Measurements from ENCODE around the gene C3orf52. TPM values are rescaled to one million over a fixed set of nuclear protein-coding genes. Genes with fewer than 3 reads are reported as not detected.

C3orf52 gene
- total RNA-seq, 2 donors from 2014 or later: 0.41 to 1.5 TPM

DNA sequence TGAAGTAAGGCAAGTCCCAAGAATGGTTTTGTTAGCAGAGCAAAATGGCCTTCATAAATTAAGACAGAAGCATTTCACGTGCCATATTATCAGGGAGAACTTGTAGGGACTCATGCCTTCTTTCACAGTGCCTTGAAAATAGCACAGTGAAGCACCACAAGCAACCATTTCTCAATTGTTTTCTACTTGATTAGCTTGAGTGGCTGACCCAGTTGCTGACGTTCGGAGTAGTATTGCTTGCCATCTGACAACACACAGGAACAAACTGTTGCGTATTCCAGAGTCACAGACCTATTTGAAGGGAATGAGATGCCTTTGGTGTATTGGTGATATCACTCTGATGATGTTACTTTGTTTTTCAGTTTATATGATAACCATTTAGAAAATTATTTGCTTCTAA is 3.0 kb upstream of the C3orf52 start:
- intact Hi-C loops (cut with DNase I): no loop called here
- no peak for ATAC-seq
- no peak for DNase-seq

DNA sequence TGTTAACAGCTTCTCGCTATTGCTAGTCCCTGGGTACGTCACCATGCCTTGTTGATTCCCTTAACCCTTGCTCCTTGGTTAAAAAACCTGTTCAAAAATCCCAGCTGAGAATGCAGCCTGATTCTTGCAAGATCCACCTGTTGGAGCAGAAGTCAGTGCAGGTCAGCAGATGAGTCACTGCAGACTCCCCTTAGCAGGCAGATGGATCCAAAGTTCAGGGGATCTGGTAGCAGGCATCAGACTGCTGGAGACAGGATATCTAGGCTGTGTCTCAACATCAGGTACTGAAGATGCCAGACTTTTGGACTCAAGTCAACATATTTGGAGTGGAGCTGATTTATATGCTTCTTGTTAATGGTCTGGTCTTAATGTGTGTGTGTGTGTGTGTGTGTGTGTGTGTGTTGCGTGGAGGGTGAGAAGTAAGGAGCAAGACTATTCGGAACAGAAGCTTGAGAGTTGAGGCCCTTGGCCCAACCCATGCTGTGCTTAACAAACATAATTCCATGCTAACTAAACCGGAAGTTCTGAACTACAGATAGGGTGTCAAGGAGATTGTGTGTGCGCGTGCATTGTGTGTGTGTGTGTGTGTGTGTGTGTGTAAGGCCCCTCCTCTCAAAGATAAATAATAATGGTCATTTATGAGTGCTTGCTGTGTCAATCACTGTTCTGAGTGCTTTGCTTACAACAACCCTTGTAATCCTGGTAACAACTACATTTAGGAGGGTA is 1.0 kb upstream of the C3orf52 start:
- no peak for DNase-seq
- peak in 1 of 2 donors; percentile 21 for ATAC-seq
- intact Hi-C loops (cut with DNase I): no loop called here

DNA sequence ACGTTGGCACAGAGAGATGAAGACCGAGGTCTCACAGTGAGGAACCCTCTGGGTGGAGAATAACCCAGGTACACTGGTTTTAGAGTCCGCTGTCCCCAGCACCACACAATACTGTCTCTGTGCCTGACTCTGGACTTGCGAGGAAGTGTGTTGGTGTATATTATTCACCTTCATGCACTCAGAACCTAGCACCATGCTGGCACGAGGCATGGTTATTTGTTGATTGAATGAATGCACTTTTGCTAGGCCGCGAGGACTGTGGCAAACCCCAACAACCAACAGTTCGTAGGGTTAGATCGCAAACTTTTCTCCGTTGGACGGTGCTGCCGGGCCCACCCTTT is 484 bp upstream of the C3orf52 start:
- intact Hi-C loops (cut with DNase I): no loop called here
- ATAC-seq: peak in 1 of 2 donors; percentile 2

DNA sequence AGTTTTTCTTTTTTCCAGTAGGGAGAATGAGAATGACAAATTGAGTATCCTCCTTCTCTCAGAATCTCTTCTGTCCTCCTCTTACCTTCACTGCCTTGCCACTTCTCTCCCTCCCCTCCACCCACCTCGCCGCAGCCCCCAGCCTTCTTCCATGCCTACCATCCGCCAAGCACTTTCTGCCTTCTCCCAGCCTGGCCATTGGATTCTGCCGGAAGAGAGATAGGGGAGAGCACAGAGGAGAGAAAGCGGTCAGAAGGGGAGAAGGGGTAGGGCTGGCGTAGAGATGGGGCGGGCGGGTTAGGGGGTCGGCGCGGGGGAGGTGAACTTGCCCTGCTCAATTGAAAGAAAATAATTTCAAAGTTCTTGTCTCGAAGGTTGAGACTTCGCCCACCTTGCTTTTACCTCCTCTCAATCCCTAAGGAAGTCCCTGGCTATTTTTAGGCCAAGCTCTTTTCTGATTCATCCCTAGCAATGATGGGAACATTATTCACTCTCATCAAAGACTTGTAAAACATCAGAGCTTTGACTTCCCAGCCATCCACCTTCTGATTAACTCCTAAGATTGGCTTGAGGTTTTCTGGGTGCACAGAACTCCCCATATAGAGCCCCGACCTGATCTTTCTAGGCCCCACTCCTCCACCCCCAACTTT is 811 bp downstream of the C3orf52 start:
- DNase-seq (no peak), ATAC-seq (peak; percentile 6 to 59)
- intact Hi-C loops (cut with DNase I): no loop called here

More for the DNA sequence above, 484 bp upstream of the C3orf52 start:
- DNase-seq: no peak

DNA sequence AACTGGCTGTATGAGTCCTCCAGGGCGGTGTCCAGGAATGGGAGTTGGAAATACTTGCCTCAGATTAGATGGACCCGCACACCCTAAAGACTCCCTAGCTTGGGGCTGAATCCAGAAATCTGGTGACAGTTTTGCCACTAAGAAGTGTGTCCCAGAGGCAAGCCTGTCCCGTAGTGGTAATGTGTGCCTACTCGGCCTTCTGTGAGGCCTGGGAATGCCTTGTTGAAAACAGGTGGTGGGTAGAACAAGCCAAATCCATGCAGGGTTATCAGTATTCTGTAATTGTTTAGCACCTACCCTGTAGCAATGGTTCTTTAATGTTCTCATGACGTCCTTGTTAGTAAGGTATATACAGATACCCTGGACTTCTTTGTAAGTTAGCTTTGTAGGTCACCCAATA is 1.6 kb downstream of the C3orf52 start:
- no peak for ATAC-seq
- DNase-seq: no peak
- intact Hi-C loops (cut with DNase I): no loop called here

DNA sequence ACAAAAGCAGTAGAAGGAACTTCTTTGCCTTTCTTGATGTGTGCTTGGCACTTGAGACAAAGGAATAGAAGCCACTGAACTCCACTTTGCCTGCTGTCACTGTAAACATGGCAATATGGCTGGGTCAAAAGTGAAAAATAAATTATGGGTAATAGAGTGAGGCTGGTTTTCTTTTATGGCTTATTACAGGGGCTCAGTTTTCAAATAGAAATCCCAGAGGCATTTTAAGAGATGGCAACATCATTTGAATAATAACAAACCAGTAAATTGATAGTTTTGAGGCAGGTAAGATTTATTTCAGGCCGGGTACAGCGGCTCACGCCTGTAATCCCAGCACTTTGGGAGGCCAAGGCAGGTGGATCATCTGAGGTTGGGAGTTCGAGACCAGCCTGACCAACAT is 2.8 kb downstream of the C3orf52 start:
- intact Hi-C loops (cut with DNase I): no loop called here
- DNase-seq: no peak
- ATAC-seq: no peak

DNA sequence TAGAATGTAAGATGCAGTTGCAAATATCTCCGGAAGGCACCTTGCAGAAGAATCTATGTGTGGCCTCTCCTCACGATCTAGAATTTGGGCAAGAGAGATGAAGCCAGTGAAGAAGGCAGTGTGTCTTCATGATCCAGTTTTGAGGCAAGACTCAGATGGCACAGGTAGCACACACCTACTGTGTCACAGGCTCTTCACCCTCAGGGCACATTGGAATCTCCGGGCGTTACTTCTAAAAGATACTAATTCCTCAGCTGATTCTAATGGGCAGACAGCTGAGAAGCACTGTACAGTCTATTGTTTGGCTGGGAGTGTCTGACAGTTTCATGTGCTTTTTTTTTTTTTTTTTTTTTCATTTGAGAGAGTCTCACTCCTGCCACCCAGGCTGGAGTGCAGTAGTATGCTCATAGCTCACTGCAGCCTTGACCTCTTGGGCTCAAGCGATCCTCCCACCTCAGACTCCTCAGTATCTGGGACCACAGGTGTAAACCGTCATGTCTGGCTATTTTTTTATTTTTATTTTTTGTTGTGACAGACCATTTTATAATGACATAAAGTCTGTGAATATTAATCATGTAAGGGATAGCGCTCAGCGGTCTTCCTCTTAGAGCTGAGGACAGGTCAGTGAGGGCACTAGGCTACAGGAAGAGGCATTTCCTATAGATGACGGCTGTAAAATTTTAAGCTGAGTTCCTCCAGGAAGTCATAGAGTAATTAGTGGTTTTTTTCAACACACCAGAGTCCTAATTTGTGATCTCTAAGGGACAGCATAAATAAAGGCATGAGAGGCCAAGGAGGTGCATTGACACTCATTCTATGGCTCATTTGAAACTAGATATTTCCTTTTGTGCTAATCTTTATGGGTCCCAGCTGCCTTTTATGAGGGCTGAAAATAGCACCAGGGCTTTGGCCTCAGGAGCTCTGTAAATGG is 4.0 kb downstream of the C3orf52 start:
- no peak for ATAC-seq
- intact Hi-C loops (cut with DNase I): no loop called here

DNA sequence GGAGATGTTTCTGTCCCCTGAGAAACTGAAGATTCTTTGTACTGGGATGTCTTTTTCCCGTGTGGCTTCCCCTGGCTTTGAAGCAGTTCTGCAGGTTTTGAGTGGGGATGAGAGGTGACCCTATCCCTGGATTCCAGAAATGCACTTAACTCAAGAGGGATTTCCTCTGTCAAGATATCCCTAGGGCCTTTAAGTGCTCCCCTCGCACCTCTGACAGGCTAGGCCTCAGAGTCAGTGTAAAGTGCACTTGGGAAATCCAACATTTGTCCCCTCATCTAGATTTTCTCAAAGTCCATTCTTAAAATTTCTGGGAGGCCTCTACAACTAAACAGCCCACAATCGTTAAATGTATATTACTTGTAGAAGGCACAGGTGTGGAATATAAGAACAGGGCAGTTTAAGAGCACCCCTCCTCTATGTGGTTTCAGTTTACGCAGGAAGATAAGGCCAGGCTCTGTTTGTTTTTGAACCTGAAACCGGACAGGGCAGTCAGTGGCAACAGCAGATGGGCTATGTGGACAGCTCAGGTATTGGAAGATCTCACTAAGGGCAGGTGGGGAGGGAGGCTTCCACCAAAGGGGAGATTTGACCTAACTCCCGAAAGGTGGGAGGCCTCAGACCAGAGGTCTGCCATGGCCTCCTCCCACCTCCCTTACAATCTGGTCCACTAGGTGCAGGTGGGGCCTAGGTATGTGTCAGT is 4.8 kb downstream of the C3orf52 start:
- ATAC-seq (no peak), DNase-seq (no peak)
- intact Hi-C loops (cut with DNase I): no loop called here

More for the DNA sequence above, 4.0 kb downstream of the C3orf52 start:
- DNase-seq: no peak

DNA sequence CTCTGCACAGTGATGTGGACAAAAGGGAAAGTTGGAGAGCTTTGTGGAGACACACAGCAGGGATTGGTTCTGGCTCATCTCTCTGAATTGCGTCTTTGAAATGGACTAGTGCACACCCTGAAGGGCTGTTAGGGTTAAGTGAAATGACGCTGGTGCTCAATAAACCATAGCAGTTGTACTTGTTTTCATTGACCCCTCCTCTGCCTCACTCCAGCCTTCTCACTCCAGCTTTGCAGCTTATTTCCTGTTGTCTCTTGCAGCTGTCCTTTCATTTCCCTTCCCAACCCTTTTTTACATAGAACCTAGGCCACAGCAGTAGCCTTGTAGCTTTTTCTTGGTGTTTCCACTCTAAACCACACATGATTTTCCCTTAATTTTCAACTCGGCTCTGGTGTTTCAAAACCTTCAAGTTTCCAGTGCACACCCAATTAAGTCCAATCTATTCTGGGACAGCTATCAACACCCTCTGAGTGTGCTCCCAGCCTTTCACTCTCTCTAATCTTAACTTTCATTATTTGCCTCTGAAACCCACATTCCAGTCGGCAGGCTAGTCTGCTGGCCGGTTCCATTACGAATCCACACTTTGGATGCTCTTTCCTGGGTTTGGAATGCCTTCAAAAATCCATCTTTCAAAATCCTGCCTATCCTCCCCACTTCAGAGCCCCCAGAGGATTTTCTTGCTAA is 6.4 kb downstream of the C3orf52 start:
- peak; percentile 87 to 90 for ATAC-seq
- intact Hi-C loops (cut with DNase I): no loop called here
- DNase-seq: no peak

DNA sequence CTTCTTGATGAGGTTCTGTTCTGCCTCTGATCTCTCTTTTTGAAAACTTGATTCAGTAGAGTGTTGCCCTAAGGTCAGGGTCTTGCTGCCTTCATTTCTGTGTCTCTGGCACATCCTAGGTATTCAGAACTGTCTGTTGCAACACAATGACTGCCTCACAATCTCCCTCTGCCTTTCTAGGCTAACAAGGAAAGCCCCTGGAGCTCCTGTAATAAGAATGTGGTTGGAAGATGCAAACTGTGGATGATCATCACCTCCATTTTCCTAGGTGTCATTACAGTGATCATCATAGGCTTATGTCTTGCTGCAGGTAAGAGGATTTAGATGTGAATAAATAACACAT is 7.0 kb downstream of the C3orf52 start:
- intact Hi-C loops (cut with DNase I): no loop called here
- ATAC-seq: peak in 1 of 2 donors; percentile 39
- DNase-seq: no peak

DNA sequence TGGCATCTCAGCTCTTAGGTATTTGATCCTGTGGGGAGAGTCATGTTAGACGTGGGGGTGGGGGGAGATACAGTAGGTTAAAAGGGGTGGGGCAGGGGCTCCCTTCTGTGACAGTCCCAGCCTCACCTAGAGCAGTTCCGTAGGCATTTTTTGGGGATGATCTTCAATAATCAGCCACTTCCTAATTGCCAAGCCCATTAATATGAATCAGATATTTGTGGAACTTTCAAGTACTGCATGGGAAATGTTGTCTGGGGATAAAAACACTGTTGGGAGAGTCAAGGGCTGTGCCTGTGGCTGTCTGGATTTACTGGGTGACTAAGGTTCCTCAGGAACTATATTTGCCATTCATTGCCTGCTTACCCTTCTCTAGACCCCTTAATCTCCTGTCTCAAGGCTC is 9.5 kb downstream of the C3orf52 start:
- ATAC-seq (no peak), DNase-seq (no peak)
- intact Hi-C loops (cut with DNase I): no loop called here

DNA sequence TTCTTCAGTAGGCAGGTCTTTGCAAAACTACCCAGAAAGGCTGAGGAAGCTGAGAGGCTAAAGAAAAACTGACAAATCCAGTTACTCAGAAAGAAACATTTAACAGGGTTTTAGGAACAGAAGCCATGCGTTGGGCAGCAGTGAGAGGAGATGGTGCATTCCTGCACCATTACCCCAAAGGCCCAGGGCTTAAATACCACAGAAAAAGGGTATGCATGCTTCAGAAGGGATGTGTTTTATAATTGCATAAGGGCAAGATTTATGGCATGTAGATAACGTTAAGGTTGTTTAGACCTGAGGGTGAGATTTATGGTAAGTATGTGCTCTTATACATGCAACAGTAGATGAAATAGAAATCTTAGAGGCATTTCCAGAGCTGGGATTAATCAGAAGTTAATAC is 10.0 kb downstream of the C3orf52 start:
- intact Hi-C loops (cut with DNase I): no loop called here
- DNase-seq (no peak), ATAC-seq (no peak)

DNA sequence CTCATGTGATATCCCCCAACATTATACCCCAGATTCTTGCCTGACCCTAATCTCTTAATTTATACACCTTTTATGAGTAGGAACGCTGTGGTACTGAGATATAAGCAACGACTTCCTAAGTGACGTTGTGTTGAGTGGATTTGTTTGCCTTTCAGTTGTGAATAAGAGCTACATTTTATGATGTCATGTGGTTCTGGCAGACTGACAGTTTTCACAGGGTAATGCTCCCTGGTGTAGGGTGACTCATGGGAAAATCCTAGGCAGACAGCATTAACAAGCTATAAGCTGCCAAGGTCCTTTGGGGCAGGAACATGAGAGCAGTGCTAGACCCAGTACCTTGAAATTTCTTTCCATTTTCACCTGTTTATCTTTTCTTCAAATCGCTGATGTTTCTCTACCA is 11.2 kb downstream of the C3orf52 start:
- no peak for DNase-seq
- ATAC-seq: peak; percentile 40 to 91
- intact Hi-C loops (cut with DNase I): no loop called here

DNA sequence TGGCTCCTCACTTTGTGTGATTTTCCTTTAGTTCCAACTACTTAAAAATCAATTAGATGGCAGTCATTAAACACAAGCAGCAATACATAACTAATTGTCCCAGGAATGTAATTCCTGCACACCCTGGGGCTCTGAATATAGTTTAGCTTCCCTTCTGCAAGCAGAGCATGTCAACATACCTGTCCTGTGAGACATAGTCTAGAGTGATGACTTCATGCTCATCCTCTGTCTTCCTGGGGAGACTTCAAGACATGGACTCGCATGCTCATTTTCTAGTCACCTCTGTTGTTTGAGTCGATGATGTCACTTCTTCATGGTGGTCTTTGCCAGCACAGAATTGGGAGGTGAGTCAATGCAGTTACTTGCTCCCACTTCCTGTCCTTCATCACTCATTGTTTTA is 15.7 kb downstream of the C3orf52 start:
- ATAC-seq (no peak), DNase-seq (no peak)
- intact Hi-C loops (cut with DNase I): no loop called here

DNA sequence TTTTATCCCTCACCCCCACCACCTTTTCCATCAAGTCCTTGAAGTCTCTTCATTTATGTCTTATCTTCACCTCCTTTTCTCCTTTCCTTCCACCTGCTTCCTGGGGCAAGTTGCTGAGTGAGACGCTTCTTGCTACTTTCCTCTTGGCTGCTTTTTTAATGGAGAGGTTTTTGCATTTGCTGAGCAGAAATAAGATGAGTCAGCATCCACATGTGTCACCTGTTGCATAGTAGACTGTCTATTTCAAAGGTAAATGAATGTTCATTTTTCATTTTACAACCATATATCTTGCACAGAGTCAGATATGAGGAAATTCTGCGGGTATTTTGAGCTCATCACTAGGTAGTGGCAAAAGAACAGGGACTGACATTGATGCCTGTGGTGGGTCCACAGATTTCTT is 18.6 kb downstream of the C3orf52 start:
- intact Hi-C loops (cut with DNase I): no loop called here
- no peak for DNase-seq
- ATAC-seq: no peak

DNA sequence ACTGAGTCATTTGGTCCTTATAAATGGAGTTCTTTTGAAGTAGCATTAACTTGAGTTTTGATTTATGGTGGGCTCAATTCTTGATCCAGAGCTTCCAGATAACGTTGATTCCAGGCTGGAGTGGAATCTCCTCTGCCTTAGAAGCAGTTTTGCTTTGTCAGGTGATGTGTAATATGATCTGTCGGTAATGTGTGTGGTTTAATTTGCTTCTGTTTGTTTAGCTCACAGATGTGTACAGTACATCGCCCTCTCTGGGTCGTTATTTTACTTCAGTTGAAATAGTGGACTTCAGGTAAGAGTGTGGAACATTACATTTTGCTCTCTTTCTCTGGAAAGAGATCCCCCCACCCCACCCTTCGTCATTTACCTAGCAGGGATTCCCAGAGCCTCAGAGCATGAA is 23.1 kb downstream of the C3orf52 start:
- ATAC-seq: no peak
- intact Hi-C loops (cut with DNase I): no loop called here

DNA sequence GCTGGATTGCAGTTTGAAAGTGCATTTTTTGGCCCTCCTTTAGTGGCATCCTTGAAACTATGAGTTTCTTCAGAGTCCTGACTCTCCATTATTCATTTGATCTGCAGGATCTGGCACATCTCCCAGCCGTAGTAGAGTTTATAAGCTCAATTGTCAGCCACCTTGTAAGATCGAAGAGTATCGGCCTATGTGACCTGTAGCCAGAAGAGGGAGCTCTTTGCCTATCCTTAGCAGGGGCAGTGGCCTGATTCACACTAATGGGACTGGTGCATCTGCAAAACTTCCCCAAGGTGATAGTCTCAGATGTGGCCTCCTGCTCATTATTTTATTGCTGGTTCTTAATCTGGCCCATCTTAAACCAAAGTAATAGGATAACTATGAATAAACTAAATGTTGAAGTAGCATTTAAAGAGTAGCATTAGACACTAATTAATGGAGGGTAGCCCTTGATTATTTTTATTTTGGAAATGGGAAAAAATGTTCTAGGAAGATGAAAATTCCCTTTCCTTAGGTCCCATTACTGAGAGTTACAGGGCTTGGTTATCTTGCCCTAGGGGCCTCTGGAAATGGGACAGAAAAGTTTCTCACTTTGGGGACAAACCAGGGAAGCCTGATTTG is 25.7 kb downstream of the C3orf52 start:
- ATAC-seq: peak; percentile 65 to 84
- intact Hi-C loops (cut with DNase I): loop anchor here in 1 of 2 donors (5.0 kb wide), 1 partner anchor 420 kb away; no protein-coding TSS in a partner anchor
- DNase-seq: no peak

More for the DNA sequence above, 23.1 kb downstream of the C3orf52 start:
- DNase-seq: no peak

DNA sequence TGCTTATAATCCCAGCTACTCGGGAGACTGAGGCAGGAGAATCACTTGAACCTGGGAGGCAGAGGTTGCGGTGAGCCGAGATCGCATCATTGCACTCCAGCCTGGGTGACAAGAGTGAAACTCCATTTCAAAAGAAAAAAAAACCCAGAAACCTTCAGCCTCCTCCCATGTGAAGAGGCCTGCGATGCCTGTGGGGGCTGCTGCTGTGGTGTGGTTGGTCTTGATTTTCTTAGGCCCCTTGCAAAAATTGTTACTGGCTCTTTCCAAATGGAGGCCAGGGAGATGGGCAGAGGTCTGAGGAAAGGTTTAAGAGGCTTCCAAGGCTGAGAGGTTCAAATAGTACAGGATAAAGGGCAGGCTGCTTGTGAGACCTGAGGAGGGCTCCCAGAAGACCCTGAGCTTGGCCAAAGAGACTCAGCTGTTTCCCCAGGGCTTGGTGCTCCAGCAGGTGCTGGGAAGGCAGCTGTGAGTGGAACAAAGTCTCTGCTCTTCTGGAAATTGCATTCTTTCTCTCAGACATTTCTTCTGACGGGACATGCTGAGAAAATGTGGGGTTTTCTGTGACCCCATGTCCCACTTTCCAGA is 28.5 kb downstream of the C3orf52 start:
- intact Hi-C loops (cut with DNase I): loop anchor here in 1 of 2 donors (5.0 kb wide), 1 partner anchor 418 kb away; no protein-coding TSS in a partner anchor
- DNase-seq: no peak
- ATAC-seq: no peak
